ENCODE data around the gene ASTN1.

DNA sequence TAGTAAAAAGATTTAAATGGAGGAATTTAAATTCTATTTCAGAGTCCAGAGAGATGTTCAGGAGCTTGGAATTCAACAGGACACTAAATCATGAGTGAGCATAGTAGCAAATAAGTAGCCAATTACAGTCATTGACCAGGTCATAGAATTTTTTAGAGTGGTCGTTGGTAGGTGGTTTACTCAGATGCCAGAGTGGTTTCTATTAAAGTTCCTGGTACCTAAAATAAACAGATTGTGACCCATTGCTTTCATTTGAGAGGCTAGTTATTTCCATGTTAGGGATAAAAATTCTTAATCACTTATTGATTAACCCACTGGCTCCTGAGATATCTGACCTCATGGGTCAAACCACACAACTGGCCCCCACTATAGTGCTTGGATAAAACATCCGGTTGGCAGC, 201.3 kb downstream of the ASTN1 start:
- TF ChIP-seq, protein P1, sequence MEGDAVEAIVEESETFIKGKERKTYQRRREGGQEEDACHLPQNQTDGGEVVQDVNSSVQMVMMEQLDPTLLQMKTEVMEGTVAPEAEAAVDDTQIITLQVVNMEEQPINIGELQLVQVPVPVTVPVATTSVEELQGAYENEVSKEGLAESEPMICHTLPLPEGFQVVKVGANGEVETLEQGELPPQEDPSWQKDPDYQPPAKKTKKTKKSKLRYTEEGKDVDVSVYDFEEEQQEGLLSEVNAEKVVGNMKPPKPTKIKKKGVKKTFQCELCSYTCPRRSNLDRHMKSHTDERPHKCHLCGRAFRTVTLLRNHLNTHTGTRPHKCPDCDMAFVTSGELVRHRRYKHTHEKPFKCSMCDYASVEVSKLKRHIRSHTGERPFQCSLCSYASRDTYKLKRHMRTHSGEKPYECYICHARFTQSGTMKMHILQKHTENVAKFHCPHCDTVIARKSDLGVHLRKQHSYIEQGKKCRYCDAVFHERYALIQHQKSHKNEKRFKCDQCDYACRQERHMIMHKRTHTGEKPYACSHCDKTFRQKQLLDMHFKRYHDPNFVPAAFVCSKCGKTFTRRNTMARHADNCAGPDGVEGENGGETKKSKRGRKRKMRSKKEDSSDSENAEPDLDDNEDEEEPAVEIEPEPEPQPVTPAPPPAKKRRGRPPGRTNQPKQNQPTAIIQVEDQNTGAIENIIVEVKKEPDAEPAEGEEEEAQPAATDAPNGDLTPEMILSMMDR (IDR thresholded peaks at IDR 0.05), result no peak
- TF ChIP-seq POLR2AphosphoS5 (IDR thresholded peaks at IDR 0.05; ENCODE audit: low read depth, low read length), result no peak
- no peak for TF ChIP-seq SIN3A (IDR thresholded peaks at IDR 0.05; ENCODE audit: borderline replicate concordance, insufficient read depth, low read depth, low read length)
- TF ChIP-seq, protein P2, sequence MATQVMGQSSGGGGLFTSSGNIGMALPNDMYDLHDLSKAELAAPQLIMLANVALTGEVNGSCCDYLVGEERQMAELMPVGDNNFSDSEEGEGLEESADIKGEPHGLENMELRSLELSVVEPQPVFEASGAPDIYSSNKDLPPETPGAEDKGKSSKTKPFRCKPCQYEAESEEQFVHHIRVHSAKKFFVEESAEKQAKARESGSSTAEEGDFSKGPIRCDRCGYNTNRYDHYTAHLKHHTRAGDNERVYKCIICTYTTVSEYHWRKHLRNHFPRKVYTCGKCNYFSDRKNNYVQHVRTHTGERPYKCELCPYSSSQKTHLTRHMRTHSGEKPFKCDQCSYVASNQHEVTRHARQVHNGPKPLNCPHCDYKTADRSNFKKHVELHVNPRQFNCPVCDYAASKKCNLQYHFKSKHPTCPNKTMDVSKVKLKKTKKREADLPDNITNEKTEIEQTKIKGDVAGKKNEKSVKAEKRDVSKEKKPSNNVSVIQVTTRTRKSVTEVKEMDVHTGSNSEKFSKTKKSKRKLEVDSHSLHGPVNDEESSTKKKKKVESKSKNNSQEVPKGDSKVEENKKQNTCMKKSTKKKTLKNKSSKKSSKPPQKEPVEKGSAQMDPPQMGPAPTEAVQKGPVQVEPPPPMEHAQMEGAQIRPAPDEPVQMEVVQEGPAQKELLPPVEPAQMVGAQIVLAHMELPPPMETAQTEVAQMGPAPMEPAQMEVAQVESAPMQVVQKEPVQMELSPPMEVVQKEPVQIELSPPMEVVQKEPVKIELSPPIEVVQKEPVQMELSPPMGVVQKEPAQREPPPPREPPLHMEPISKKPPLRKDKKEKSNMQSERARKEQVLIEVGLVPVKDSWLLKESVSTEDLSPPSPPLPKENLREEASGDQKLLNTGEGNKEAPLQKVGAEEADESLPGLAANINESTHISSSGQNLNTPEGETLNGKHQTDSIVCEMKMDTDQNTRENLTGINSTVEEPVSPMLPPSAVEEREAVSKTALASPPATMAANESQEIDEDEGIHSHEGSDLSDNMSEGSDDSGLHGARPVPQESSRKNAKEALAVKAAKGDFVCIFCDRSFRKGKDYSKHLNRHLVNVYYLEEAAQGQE (IDR thresholded peaks at IDR 0.05; ENCODE audit: insufficient read depth in 1 of 2, low read depth in 2 of 2, low read length in 1 of 2), result no peak

Measured in Panc1 (cell line).